GM12878 (cell line): ENCODE data around the gene PCDHGC4. TPM values are rescaled to one million over a fixed set of nuclear protein-coding genes. Genes with fewer than 3 reads are reported as not detected.

ENCODE experiments used
- ATAC-seq: fragments of 200-7000 bp; cut with Tn5 transposase; 3 replicates; pipeline ENCODE4 v1.9.1; 2020; ENCODE audit warnings: mild to moderate bottlenecking, moderate library complexity
- BruUV-seq: library from RNA; stranded (reverse); fragments of 400-500 nt; replicated peaks from 2 replicates; lab custom pipeline; 2021; lab: Mats Ljungman, UMichigan
- CTCF ChIA-PET: fragments of 300-600 bp; sonication (Branson Sonifier 250); formaldehyde crosslinking; extraction: SDS; loops from one replicate; lab custom pipeline; 2021; ENCODE audit warnings: inconsistent platforms; lab: Yijun Ruan, JAX
- POLR2A ChIA-PET: fragments of 350-600 bp; formaldehyde crosslinking; extraction: SDS; loops from one replicate; lab custom pipeline; 2021; ENCODE audit warnings: inconsistent platforms; lab: Charles Lee
- RAD21 ChIA-PET: fragments of 300-600 bp; sonication (Branson Sonifier 250); formaldehyde crosslinking; loops from one replicate; lab custom pipeline; 2023; ENCODE audit warnings: antibody characterized with exemption; ENCODE audit not compliant: unreplicated experiment; lab: Charles Lee
- SMC1A ChIA-PET: fragments of 300-600 bp; sonication (Branson Sonifier 250); formaldehyde crosslinking; loops from one replicate; lab custom pipeline; 2023; ENCODE audit not compliant: unreplicated experiment, uncharacterized antibody; lab: Charles Lee
- DNase-seq: peaks from one replicate; pipeline ENCODE4 v3.0.0-alpha.2; 2011; ENCODE audit warnings: low read depth, low spot score
- FAIRE-seq: peaks from 3 replicates; lab custom pipeline; 2011; peaks lifted over from hg19 to GRCh38; lab: Jason Lieb, UNC
- H2AFZ ChIP-seq: 2 replicates; pipeline ENCODE4 v1.6.0; 2011; ENCODE audit warnings: low read depth, low read length, control low read depth; ENCODE audit not compliant: control insufficient read depth
- H3K27ac ChIP-seq: 2 replicates; pipeline ENCODE4 v1.5.1; 2011; ENCODE audit warnings: control low read depth; ENCODE audit not compliant: control insufficient read depth, insufficient read depth
- H3K27me3 ChIP-seq, 2 experiments: replicated peaks in 1 of 2; 2 replicates each; pipeline versions ENCODE4 v1.6.0 to v1.6.1; 2011; ENCODE audit warnings: low read length in 1 of 2; ENCODE audit not compliant: control insufficient read depth in 2 of 2, insufficient read depth in 2 of 2
- H3K36me3 ChIP-seq, 2 experiments: 2 replicates each; pipeline ENCODE4 v1.5.1; 2011; ENCODE audit warnings: low read length in 1 of 2; ENCODE audit not compliant: control insufficient read depth in 2 of 2, insufficient read depth in 2 of 2
- H3K4me1 ChIP-seq: 2 replicates; pipeline ENCODE4 v1.6.1; 2011; ENCODE audit warnings: mild to moderate bottlenecking, low read length, moderate library complexity, mixed read lengths; ENCODE audit not compliant: control insufficient read depth, insufficient read depth
- H3K4me2 ChIP-seq: 2 replicates; pipeline ENCODE4 v1.6.0; 2011; ENCODE audit warnings: control low read depth; ENCODE audit not compliant: control insufficient read depth, insufficient read depth
- H3K4me3 ChIP-seq: fragments of 200-600 bp; sonication (generic); 2 replicates; pipeline ENCODE4 v1.5.1; 2016
- H3K79me2 ChIP-seq: 2 replicates; pipeline ENCODE4 v1.6.0; 2011; ENCODE audit warnings: low read length; ENCODE audit not compliant: control insufficient read depth, insufficient read depth
- H3K9ac ChIP-seq: 2 replicates; pipeline ENCODE4 v1.8.0; 2011; ENCODE audit warnings: low read length, control low read depth, mixed read lengths; ENCODE audit not compliant: control insufficient read depth, insufficient read depth
- H3K9me3 ChIP-seq: replicated peaks from 3 replicates; pipeline ENCODE4 v1.5.1; 2011; ENCODE audit warnings: mild to moderate bottlenecking, low read length; ENCODE audit not compliant: control insufficient read depth, insufficient read depth
- H4K20me1 ChIP-seq: 2 replicates; pipeline ENCODE4 v1.6.0; 2011; ENCODE audit not compliant: control insufficient read depth, insufficient read depth
- ESRRA ChIP-seq: IDR thresholded peaks from 2 replicates; pipeline ENCODE4 v1.6.1; 2012; ENCODE audit warnings: mild to moderate bottlenecking, low read length, improper control_type of control experiment
- KAT2A ChIP-seq: conservative IDR thresholded peaks from 2 replicates; pipeline ENCODE4 v1.6.1; 2011; ENCODE audit warnings: low read depth, low read length; ENCODE audit not compliant: control insufficient read depth
- MYC ChIP-seq: IDR thresholded peaks from 2 replicates; pipeline ENCODE4 v1.6.1; 2011; ENCODE audit warnings: mild to moderate bottlenecking, low read length, moderate library complexity, inconsistent platforms; ENCODE audit not compliant: insufficient read depth, insufficient replicate concordance, insufficient read length, severe bottlenecking
- SMAD5 ChIP-seq: IDR thresholded peaks from 2 replicates; pipeline ENCODE4 v1.6.1; 2016; ENCODE audit warnings: antibody characterized with exemption, low read depth
- STAT1 ChIP-seq: fragments of 450-650 bp; conservative IDR thresholded peaks from 2 replicates; pipeline ENCODE4 v1.6.1; 2014; ENCODE audit warnings: antibody characterized with exemption, mild to moderate bottlenecking
- STAT3 ChIP-seq: IDR thresholded peaks from 2 replicates; pipeline ENCODE4 v1.6.1; 2011; ENCODE audit warnings: low read depth, low read length, improper control_type of control experiment
- TCF12 ChIP-seq: IDR thresholded peaks from 2 replicates; pipeline ENCODE4 v1.6.1; 2011; ENCODE audit warnings: low read depth, mild to moderate bottlenecking, low read length
- WGBS: methylation state at CpG from one replicate; pipeline ENCODE4 v1.1.6; 2016; ENCODE audit warnings: low lambda C conversion rate; ENCODE audit not compliant: insufficient replicate concordance, insufficient coverage; ENCODE audit errors: missing lambda C conversion rate; 5-methylcytosine and 5-hydroxymethylcytosine counted together
- in situ Hi-C: fragments of 300-500 bp; cut with MboI; formaldehyde crosslinking; loops from 9 replicates; pipeline ENCODE4 v1.14.3; 2018; ENCODE audit warnings: mixed read lengths
- intact Hi-C: fragments of 100-400 bp; cut with micrococcal nuclease; formaldehyde crosslinking; loops from one replicate; pipeline ENCODE4 v1.14.2; 2022; ENCODE audit not compliant: unreplicated experiment
- polyA plus RNA-seq, 11 experiments: library from polyadenylated mRNA; depleted of rRNA in 4 of 11; unstranded in 6 of 11; stranded (reverse) in 5 of 11; fragments of >200 nt; fragmentation: Nextera tagmentation in 4 of 11; fragmentation: Illumina TruSeq in 1 of 11; extraction: Ambion mirVana in 4 of 11; extraction: Trizol in 1 of 11; gene quantifications; 1 replicate in 1 of 11; 2 replicates in 10 of 11; pipeline versions ENCODE4 v1.2.1 to v1.2.3, GENCODE V29; 2011 to 2016; ENCODE audit warnings: inconsistent platforms in 2 of 11, missing spikeins in 2 of 11, low read depth in 1 of 11
- total RNA-seq, 4 experiments: library from RNA; depleted of rRNA in 3 of 4; stranded (reverse); fragments of >200 nt in 3 of 4; fragmentation: Illumina TruSeq in 1 of 4; extraction: Trizol in 1 of 4; gene quantifications; 2 replicates each; pipeline versions ENCODE4 v1.2.1 to v1.2.3, GENCODE V29; 2013 to 2021

The PCDHGC4 gene
- total and polyA plus RNA-seq, 10 of the 15 experiments (the other 5 are each of a cell fraction or from before 2014, with no cell fraction given): 0.04 to 1.2 (median 0.52) TPM

- no peak for DNase-seq
- Histone ChIP-seq H3K27ac (no peak overlapping the region), H3K4me1 (peaks cover 31% of the 10 kb centered on the region), H3K36me3 (peaks cover 13 to 41% of the 10 kb centered on the region in 2 experiments), H2AFZ (no peak overlapping the region), H4K20me1 (no peaks in the 10 kb centered on the region), H3K4me2 (no peak overlapping the region), H3K27me3 (no peaks in the 10 kb centered on the region), H3K9ac (no peak overlapping the region), H3K4me3 (no peak overlapping the region), H3K79me2 (no peaks in the 10 kb centered on the region), H3K9me3 (no peaks in the 10 kb centered on the region)
- no TSS peak for BruUV-seq
- in situ Hi-C loops: no loop called here
- no peak for ATAC-seq
- CTCF ChIA-PET: interaction anchor here (1.5 to 6.0 kb wide), 3 partner anchors 9 to 42 kb away, joined by 7 to 194 read pairs (median 42); partner anchors contain the start of gene PCDHGC3
- SMC1A ChIA-PET: interaction anchor here (0.9 to 2.8 kb wide), 4 partner anchors 9 to 104 kb away, joined by 3 to 9 read pairs (median 4); partner anchors contain the start of genes PCDHGA12 and PCDHGC3
- no peak for FAIRE-seq
- no peak for TF ChIP-seq KAT2A
- no peak for TF ChIP-seq MYC
- TF ChIP-seq STAT1: no peak
- no peak for TF ChIP-seq SMAD5
- TF ChIP-seq STAT3: no peak
- TF ChIP-seq TCF12: no peak
- no peak for TF ChIP-seq ESRRA
- intact Hi-C loops: no loop called here
- 87% methylated on average over 8 of the region's 8 CpGs for WGBS
- RAD21 ChIA-PET: interaction anchor here (1.6 kb wide), 1 partner anchor 42 kb away, joined by 5 read pairs; the partner anchor contains the start of gene PCDHGC3
- POLR2A ChIA-PET: no interaction called here
Measured at GRCh38 chr5:141517312-141517711, 32.5 kb downstream of the PCDHGC4 start.
